Activated naive CD4-positive, alpha-beta T cell treated with anti-CD3 and anti-CD28 coated beads, Interleukin-2, amount 10 ng/mL, durations not matched to agents 7 days and 5 days (primary cell): ENCODE measurements around the gene WEE2.

Source experiments
- CTCF ChIA-PET: fragments of 350-600 bp; sonication (Branson Sonifier 250); formaldehyde crosslinking; loops from one replicate; lab custom pipeline; 2021; ENCODE audit warnings: antibody characterized with exemption; lab: Charles Lee
- DNase-seq: peaks from one replicate; pipeline ENCODE4 v3.0.0-alpha.2; 2020
- H3K27ac Mint-ChIP-seq: one replicate; pipeline ENCODE4 v1.8.0; 2021; ENCODE audit warnings: mild to moderate bottlenecking, moderate library complexity, mixed read lengths
- H3K27me3 Mint-ChIP-seq: one replicate; pipeline ENCODE4 v1.8.0; 2021; ENCODE audit warnings: mild to moderate bottlenecking, mixed read lengths
- H3K36me3 Mint-ChIP-seq: one replicate; pipeline ENCODE4 v1.8.0; 2021; ENCODE audit warnings: mixed read lengths
- H3K4me1 Mint-ChIP-seq: one replicate; pipeline ENCODE4 v1.8.0; 2021; ENCODE audit warnings: mixed read lengths
- H3K4me3 Mint-ChIP-seq: one replicate; pipeline ENCODE4 v1.8.0; 2021; ENCODE audit warnings: mild to moderate bottlenecking, moderate library complexity, mixed read lengths
- H3K9me3 Mint-ChIP-seq: one replicate; pipeline ENCODE4 v1.8.0; 2021; ENCODE audit warnings: mixed read lengths

The WEE2 gene

DNA sequence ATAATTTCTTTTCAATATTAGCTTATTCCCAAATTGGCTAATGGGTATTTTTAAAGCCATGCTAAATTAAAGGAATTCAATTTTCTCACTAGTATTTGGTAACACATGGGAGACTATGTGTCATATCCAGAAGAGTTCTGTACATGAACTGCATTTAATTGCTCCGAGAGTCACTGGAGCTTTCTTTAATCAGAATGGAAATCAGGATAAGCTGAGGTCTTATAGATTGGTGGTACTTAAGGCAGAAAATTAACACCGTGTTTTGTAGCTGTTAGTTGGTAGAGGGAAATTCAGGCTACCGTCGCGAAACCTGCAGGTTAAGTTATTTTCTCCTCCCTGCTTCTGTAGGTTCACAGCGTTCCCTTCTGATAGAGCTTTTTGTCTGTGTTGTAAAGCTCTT, at the start of gene WEE2:
Gene WEE2, plus strand, starts transcription at position 3 of the 400 bp plus-strand sequence. CDS start 406 bp downstream, outside the sequence.
- Mint-ChIP-seq H3K9me3 (no peaks in the 10 kb centered on the region), H3K27me3 (peaks cover 19% of the 10 kb centered on the region), H3K36me3 (no peaks in the 10 kb centered on the region), H3K27ac (no peak within 1 kb of the TSS), H3K4me3 (no peak within 1 kb of the TSS), H3K4me1 (peaks cover 14% of the 10 kb centered on the region)
- CTCF ChIA-PET, result interaction anchor here (1.1 to 2.0 kb wide), 3 partner anchors 30 to 58 kb away, joined by 3 to 8 read pairs (median 4); no protein-coding TSS in a partner anchor
- no peak for DNase-seq

- no peak overlapping the region for H3K27ac Mint-ChIP-seq
- DNase-seq, result no peak
- H3K9me3 Mint-ChIP-seq, result no peaks in the 10 kb centered on the region
- no peaks in the 10 kb centered on the region for H3K27me3 Mint-ChIP-seq
- H3K4me3 Mint-ChIP-seq, result no peak overlapping the region
- H3K36me3 Mint-ChIP-seq, result peaks cover 46% of the 10 kb centered on the region
- H3K4me1 Mint-ChIP-seq, result peaks cover 28% of the 10 kb centered on the region
- CTCF ChIA-PET, result interaction anchor here (0.6 to 3.1 kb wide), 2 partner anchors 13 to 78 kb away, joined by 3 to 18 read pairs; partner anchors contain the start of gene SSBP1
These were observed 48.7 kb upstream of the WEE2 start for GRCh38 chr7:141659501-141659900.

GRCh38 chr7:141660259-141660658, 47.9 kb upstream of the WEE2 start:
- no peak for DNase-seq
- Mint-ChIP-seq H3K4me3 (no peak overlapping the region), H3K9me3 (no peaks in the 10 kb centered on the region), H3K27ac (peak overlapping the region; percentile 55), H3K27me3 (no peaks in the 10 kb centered on the region), H3K4me1 (peaks cover 25% of the 10 kb centered on the region), H3K36me3 (peaks cover 39% of the 10 kb centered on the region)
- CTCF ChIA-PET, result interaction anchor here (0.5 to 3.1 kb wide), 3 partner anchors 24 to 77 kb away, joined by 3 to 18 read pairs (median 3); partner anchors contain the start of gene SSBP1

GRCh38 chr7:141663081-141663849, 44.9 kb upstream of the WEE2 start:
- H3K27me3 Mint-ChIP-seq, result no peaks in the 10 kb centered on the region
- no peak overlapping the region for H3K4me3 Mint-ChIP-seq
- DNase-seq, result no peak

GRCh38 chr7:141664450-141664849, 43.7 kb upstream of the WEE2 start:
- H3K9me3 Mint-ChIP-seq, result no peaks in the 10 kb centered on the region
- H3K27me3 Mint-ChIP-seq, result no peaks in the 10 kb centered on the region
- H3K4me1 Mint-ChIP-seq, result peaks cover 25% of the 10 kb centered on the region
- no peak for DNase-seq
- H3K27ac Mint-ChIP-seq, result peak overlapping the region; percentile 70
- peaks cover 40% of the 10 kb centered on the region for H3K36me3 Mint-ChIP-seq
- CTCF ChIA-PET, result interaction anchor here (1.9 kb wide), 1 partner anchor 10 kb away, joined by 5 read pairs; no protein-coding TSS in a partner anchor
- no peak overlapping the region for H3K4me3 Mint-ChIP-seq

More at GRCh38 chr7:141663081-141663849, 44.9 kb upstream of the WEE2 start:
- Mint-ChIP-seq H3K9me3 (no peaks in the 10 kb centered on the region), H3K36me3 (peaks cover 40% of the 10 kb centered on the region), H3K27ac (peak overlapping the region; percentile 74), H3K4me1 (peaks cover 25% of the 10 kb centered on the region)
- CTCF ChIA-PET, result interaction anchor here (0.6 to 1.9 kb wide), 2 partner anchors 9 to 125 kb away, joined by 3 to 5 read pairs; no protein-coding TSS in a partner anchor

DNA sequence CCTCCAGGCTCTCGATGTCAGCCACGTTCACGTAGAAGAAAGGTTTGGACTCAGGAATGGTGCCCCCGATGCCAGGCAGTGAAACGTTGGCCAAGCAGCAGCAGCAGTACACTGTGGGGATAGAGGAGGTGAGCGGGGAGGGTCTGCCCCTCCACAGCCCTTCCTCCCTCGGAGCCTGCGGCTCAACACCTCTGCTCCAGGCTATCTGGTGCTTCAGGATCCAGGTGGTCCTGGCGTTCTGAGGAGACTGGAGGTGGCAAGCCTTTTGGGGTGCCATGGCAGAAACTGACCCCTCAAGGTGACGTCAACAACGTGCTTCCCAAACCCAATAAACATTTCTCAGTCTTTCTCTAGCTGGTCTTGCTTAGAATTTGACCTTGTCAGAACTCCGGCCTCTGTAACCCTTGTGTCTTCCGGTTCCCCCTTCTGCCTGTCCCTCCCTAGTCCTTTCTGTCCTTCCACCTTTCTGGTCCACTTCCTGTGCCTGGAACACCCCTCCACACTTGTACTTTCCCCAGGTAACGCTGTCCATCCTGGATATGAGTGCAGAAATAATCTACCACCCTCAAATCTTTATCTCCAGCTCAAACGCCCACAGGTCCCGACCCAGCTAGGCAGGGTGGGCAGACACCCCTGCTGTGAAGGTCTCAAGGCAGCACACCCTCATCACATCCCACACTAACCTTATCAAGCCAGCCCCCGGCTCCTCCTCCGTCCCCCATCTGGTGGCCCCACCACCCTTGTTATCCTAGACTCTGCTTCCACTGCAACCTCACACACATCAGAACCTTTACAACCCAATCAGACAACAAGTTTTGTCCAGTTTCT, 42.7 kb upstream of the WEE2 start:
- H3K4me3 Mint-ChIP-seq, result no peak overlapping the region
- H3K27ac Mint-ChIP-seq, result no peak overlapping the region
- no peak for DNase-seq
- CTCF ChIA-PET, result interaction anchor here (0.5 to 2.1 kb wide), 2 partner anchors 11 to 70 kb away, joined by 3 to 7 read pairs; no protein-coding TSS in a partner anchor
- no peaks in the 10 kb centered on the region for H3K27me3 Mint-ChIP-seq
- peaks cover 39% of the 10 kb centered on the region for H3K36me3 Mint-ChIP-seq
- H3K9me3 Mint-ChIP-seq, result no peaks in the 10 kb centered on the region
- peaks cover 24% of the 10 kb centered on the region for H3K4me1 Mint-ChIP-seq

DNA sequence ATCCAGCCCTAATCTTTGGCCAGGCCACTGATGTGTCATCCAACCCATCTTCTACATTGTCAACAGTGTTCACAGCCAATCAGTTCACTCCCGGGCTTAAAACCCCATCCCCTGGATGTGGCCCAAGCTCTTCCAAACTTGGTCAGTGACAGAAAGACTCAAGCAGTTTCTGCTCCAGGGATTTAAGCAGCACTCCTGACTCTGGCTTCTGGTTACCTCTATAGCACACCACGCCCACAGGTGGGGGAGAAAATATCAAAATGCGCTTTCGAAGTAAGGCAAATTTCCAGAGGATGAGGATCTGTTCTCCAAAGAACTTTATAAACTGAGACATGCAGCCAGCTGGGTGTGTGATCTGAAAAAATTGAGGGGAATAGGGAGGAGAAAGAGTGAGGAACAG, 42.1 kb upstream of the WEE2 start:
- Mint-ChIP-seq H3K4me1 (peaks cover 22% of the 10 kb centered on the region), H3K27me3 (no peaks in the 10 kb centered on the region), H3K4me3 (no peak overlapping the region), H3K27ac (no peak overlapping the region), H3K9me3 (no peaks in the 10 kb centered on the region), H3K36me3 (peaks cover 38% of the 10 kb centered on the region)
- DNase-seq, result no peak
- CTCF ChIA-PET, result interaction anchor here (0.5 to 2.1 kb wide), 2 partner anchors 12 to 70 kb away, joined by 3 to 7 read pairs; no protein-coding TSS in a partner anchor

DNA sequence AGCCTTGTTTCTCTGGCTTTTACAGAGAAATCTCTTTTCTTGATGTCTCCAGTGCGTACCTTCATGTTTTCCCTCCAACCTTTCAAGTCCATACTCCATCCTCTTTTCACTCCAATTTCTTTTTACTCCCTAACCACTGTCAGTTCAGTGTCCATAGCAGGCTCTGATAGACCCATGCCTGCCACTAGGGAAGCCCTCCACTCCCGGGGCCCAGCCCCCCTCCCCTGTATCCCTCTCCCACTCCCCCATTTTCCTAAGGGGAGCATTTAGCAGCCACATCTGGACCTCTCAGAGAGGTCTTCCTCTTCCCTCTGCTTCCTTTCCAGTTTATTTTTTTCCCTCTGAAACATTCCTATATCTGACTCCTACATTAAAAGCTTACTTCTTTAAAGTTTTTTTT, 39.3 kb upstream of the WEE2 start:
- no peaks in the 10 kb centered on the region for H3K9me3 Mint-ChIP-seq
- DNase-seq, result no peak
- H3K4me3 Mint-ChIP-seq, result no peak overlapping the region
- CTCF ChIA-PET, result no interaction called here
- peaks cover 31% of the 10 kb centered on the region for H3K36me3 Mint-ChIP-seq
- peaks cover 6% of the 10 kb centered on the region for H3K4me1 Mint-ChIP-seq
- H3K27ac Mint-ChIP-seq, result no peak overlapping the region
- no peaks in the 10 kb centered on the region for H3K27me3 Mint-ChIP-seq

DNA sequence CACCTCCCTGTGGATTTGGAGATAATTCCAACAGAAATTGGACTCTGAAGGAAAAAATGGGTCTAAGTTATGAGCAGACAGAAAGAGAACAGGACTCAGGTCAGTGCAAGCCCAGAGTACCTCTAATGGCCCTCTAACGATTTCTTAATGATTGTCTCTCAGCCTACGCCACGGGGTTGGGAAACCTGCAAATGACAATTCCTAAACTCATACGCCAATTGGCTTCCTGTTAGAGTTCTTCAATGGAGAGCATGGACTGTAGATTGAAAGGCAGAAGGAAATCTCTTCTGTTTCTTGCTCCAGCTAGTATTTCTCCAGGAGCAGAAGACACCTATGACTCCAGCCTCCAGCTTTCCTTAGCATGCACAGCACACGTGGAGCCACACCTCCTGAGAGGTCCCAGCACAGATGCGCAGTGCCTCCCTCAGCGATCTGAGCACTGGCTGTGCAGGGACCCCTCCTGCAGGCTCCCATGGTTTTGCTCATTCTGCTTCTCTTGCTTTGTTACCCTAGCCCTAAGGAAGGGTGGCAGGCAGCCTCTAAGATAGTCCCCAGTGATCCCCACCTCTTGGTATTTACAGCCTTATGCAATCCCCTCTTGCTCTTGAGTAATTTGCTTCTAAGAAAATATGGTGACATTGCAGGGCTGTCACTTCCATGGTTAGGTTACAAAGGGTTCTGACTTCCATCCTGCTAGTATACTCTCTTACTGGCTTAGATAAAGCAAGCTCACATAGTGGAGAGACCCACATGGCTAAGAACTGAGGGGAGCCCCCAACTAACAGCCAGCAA, 36.3 kb upstream of the WEE2 start:
- Mint-ChIP-seq H3K27ac (no peak overlapping the region), H3K27me3 (no peaks in the 10 kb centered on the region), H3K36me3 (peaks cover 21% of the 10 kb centered on the region), H3K9me3 (no peaks in the 10 kb centered on the region), H3K4me1 (peaks cover 22% of the 10 kb centered on the region), H3K4me3 (no peak overlapping the region)
- DNase-seq, result no peak
- CTCF ChIA-PET, result interaction anchor here (0.9 kb wide), 1 partner anchor 12 kb away, joined by 3 read pairs; no protein-coding TSS in a partner anchor

DNA sequence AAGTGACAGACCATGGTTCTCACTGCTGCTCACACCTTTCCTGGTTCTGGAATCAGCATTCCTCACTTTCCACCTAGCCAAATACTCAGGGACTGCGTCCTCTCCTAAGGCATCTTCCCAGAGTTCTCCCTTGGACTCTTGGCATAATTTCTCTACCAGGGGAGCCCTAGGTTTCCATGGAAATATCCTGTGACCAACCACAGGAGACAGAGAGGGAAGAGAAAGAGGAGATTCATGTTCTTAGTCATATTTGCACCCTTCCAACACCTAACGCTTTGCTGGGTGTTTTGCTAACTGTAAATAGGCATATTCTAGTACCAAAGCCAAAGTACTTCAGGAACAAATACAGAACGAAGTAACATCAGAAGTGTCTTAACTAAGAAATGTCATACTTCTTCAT, 34.8 kb upstream of the WEE2 start:
- CTCF ChIA-PET, result interaction anchor here (0.9 to 4.7 kb wide), 3 partner anchors 14 to 65 kb away, joined by 3 to 26 read pairs (median 5); partner anchors contain the start of gene SSBP1
- Mint-ChIP-seq H3K27me3 (no peaks in the 10 kb centered on the region), H3K4me3 (no peak overlapping the region), H3K9me3 (no peaks in the 10 kb centered on the region), H3K27ac (no peak overlapping the region), H3K4me1 (peaks cover 26% of the 10 kb centered on the region), H3K36me3 (peaks cover 20% of the 10 kb centered on the region)
- DNase-seq, result no peak

GRCh38 chr7:141674171-141674671, 33.9 kb upstream of the WEE2 start:
- no peaks in the 10 kb centered on the region for H3K27me3 Mint-ChIP-seq
- peak overlapping the region; percentile 28 for H3K27ac Mint-ChIP-seq
- H3K36me3 Mint-ChIP-seq, result peaks cover 20% of the 10 kb centered on the region
- peaks cover 33% of the 10 kb centered on the region for H3K4me1 Mint-ChIP-seq
- CTCF ChIA-PET, result interaction anchor here (1.5 to 4.7 kb wide), 3 partner anchors 20 to 64 kb away, joined by 5 to 26 read pairs (median 6); partner anchors contain the start of gene SSBP1
- DNase-seq, result no peak
- H3K9me3 Mint-ChIP-seq, result no peaks in the 10 kb centered on the region
- H3K4me3 Mint-ChIP-seq, result no peak overlapping the region

- Mint-ChIP-seq H3K4me3 (no peak overlapping the region), H3K36me3 (peaks cover 20% of the 10 kb centered on the region), H3K4me1 (peaks cover 33% of the 10 kb centered on the region), H3K9me3 (no peaks in the 10 kb centered on the region), H3K27me3 (no peaks in the 10 kb centered on the region), H3K27ac (no peak overlapping the region)
- CTCF ChIA-PET, result interaction anchor here (1.5 to 4.7 kb wide), 4 partner anchors 13 to 63 kb away, joined by 5 to 26 read pairs (median 6); partner anchors contain the start of gene SSBP1
- no peak for DNase-seq
These were observed 33.5 kb upstream of the WEE2 start for GRCh38 chr7:141674702-141675101.
